ACC112 (cell line): ENCODE measurements around the gene PBX1.

Source experiments
- H2AFZ ChIP-seq: fragments of 200-600 bp; sonication (generic); one replicate; pipeline ENCODE4 v1.6.0; 2017; ENCODE audit warnings: antibody characterized with exemption, low read length; ENCODE audit not compliant: unreplicated experiment
- H3K27ac ChIP-seq: fragments of 200-600 bp; sonication (generic); 2 replicates; pipeline ENCODE4 v1.5.1; 2014; ENCODE audit warnings: low read depth, mild to moderate bottlenecking, antibody characterized with exemption, low read length, moderate library complexity
- H3K27me3 ChIP-seq: fragments of 200-600 bp; sonication (generic); 2 replicates; pipeline ENCODE4 v1.6.1; 2014; ENCODE audit warnings: mild to moderate bottlenecking, antibody characterized with exemption, low read length, moderate library complexity, mixed read lengths; ENCODE audit not compliant: insufficient read depth
- H3K36me3 ChIP-seq: fragments of 200-600 bp; sonication (generic); 2 replicates; pipeline ENCODE4 v1.6.1; 2016; ENCODE audit warnings: mild to moderate bottlenecking, antibody characterized with exemption, low read length, moderate library complexity, mixed read lengths; ENCODE audit not compliant: insufficient read depth
- H3K4me1 ChIP-seq: fragments of 200-600 bp; sonication (generic); one replicate; pipeline ENCODE4 v1.6.1; 2016; ENCODE audit warnings: low read length, mixed read lengths; ENCODE audit not compliant: insufficient read depth, unreplicated experiment, control insufficient read depth
- H3K4me3 ChIP-seq: fragments of 200-600 bp; sonication (generic); 2 replicates; pipeline ENCODE4 v1.5.1; 2014; ENCODE audit warnings: mild to moderate bottlenecking, low read depth, low read length
- H3K79me2 ChIP-seq: fragments of 200-600 bp; sonication (generic); one replicate; pipeline ENCODE4 v1.6.0; 2016; ENCODE audit warnings: low read length; ENCODE audit not compliant: control insufficient read depth, unreplicated experiment, insufficient read depth

The PBX1 gene

DNA sequence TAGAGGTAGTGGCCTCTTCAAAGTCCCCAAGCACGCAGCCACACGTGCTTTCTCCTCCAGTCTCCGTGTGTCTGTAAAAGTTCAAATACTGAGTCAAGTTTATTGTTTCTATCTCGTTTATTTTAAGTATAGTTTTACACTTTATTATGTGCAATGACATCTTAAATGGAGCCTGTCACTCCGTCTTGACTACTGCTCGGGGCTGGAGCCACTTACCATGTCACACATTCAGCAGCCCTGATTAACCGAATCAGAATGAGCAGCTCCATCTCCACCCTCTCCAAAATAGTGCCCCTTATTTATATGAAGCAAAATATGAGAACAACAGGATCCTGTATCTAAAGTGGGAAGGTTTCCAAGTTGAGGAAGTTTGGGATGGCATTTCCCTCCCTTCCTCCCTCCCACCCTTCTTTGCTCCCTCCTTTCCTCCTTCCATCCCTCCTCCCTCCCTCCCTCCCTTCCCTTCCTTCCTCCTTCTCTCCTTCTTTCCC, 201.0 kb downstream of the PBX1 start:
- Histone ChIP-seq H3K79me2 (no peaks in the 10 kb centered on the region), H3K27ac (no peak overlapping the region), H3K27me3 (no peaks in the 10 kb centered on the region), H2AFZ (no peak overlapping the region), H3K36me3 (no peaks in the 10 kb centered on the region), H3K4me3 (no peak overlapping the region), H3K4me1 (peaks cover 11% of the 10 kb centered on the region)

GRCh38 chr1:164760569-164760968, 201.6 kb downstream of the PBX1 start:
- no peaks in the 10 kb centered on the region for H3K79me2 ChIP-seq
- no peaks in the 10 kb centered on the region for H3K36me3 ChIP-seq
- H3K4me3 ChIP-seq, result no peak overlapping the region
- H2AFZ ChIP-seq, result no peak overlapping the region
- H3K27me3 ChIP-seq, result no peaks in the 10 kb centered on the region
- H3K27ac ChIP-seq, result no peak overlapping the region
- peaks cover 16% of the 10 kb centered on the region for H3K4me1 ChIP-seq

DNA sequence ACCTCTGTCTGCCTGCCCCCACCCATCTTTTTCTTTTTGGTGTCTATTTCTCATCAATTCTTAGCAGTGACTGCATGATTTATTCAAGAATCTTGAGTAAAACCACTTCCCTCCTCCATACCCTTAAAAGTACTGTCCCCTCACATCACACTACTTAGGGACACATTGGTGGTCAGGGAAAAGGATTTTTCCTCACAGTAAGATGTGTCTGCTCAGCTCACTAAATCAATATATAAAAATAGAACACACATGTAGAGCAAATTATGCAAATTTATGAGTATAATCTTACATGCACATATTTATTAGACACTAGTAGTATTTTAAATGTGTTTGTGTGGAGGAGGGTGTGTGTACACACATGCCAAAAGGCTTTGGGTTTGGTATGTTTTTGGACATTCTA, 202.0 kb downstream of the PBX1 start:
- Histone ChIP-seq H3K4me3 (no peak overlapping the region), H3K27ac (no peak overlapping the region), H3K79me2 (no peaks in the 10 kb centered on the region)

GRCh38 chr1:164763098-164763497, 204.1 kb downstream of the PBX1 start:
- Histone ChIP-seq H3K27ac (no peak overlapping the region), H3K36me3 (no peaks in the 10 kb centered on the region), H3K4me1 (peaks cover 38% of the 10 kb centered on the region), H2AFZ (no peak overlapping the region), H3K4me3 (no peak overlapping the region), H3K27me3 (no peaks in the 10 kb centered on the region), H3K79me2 (no peaks in the 10 kb centered on the region)

More for the DNA sequence above, 202.0 kb downstream of the PBX1 start:
- Histone ChIP-seq H3K36me3 (no peaks in the 10 kb centered on the region), H3K4me1 (peaks cover 20% of the 10 kb centered on the region), H2AFZ (no peak overlapping the region), H3K27me3 (no peaks in the 10 kb centered on the region)

GRCh38 chr1:164764333-164764732, 205.3 kb downstream of the PBX1 start:
- Histone ChIP-seq H3K79me2 (no peaks in the 10 kb centered on the region), H3K27me3 (no peaks in the 10 kb centered on the region), H3K36me3 (no peaks in the 10 kb centered on the region), H3K4me1 (peaks cover 50% of the 10 kb centered on the region), H2AFZ (no peak overlapping the region), H3K4me3 (no peak overlapping the region), H3K27ac (peak overlapping the region; percentile 97)

DNA sequence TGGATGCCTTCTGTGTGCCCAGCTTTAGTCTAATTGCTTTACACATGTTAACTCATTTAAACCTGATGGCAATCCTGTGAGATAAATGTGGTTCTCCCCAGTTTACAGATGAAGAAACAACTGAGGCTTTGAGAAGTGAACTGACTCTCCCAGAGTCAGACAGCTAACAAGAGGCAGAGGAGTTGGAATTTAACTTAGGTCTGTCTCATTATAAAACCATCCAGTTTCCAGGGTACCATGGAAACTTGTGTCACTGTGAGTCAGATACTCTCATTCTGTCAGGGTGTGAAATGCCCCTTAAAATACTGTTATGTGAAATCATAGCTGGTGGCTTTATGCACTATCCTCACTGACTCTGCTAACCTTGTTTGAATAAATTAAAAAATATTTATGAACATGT, 206.6 kb downstream of the PBX1 start:
- H3K4me1 ChIP-seq, result peaks cover 57% of the 10 kb centered on the region
- H3K4me3 ChIP-seq, result peak overlapping the region; percentile 21; the same call in 1 of the 2 replicates
- no peaks in the 10 kb centered on the region for H3K79me2 ChIP-seq
- H3K27me3 ChIP-seq, result no peaks in the 10 kb centered on the region
- H3K27ac ChIP-seq, result peak overlapping the region; percentile 97
- no peak overlapping the region for H2AFZ ChIP-seq
- H3K36me3 ChIP-seq, result no peaks in the 10 kb centered on the region

- H3K36me3 ChIP-seq, result no peaks in the 10 kb centered on the region
- H3K27me3 ChIP-seq, result no peaks in the 10 kb centered on the region
- H3K4me1 ChIP-seq, result peaks cover 63% of the 10 kb centered on the region
- H3K27ac ChIP-seq, result peak overlapping the region; percentile 97
- no peak overlapping the region for H2AFZ ChIP-seq
- no peaks in the 10 kb centered on the region for H3K79me2 ChIP-seq
- peak overlapping the region; percentile 21; the same call in 1 of the 2 replicates for H3K4me3 ChIP-seq
These were observed 207.2 kb downstream of the PBX1 start for GRCh38 chr1:164765992-164766720.

- no peaks in the 10 kb centered on the region for H3K27me3 ChIP-seq
- peaks cover 81% of the 10 kb centered on the region for H3K4me1 ChIP-seq
- H2AFZ ChIP-seq, result no peak overlapping the region
- H3K79me2 ChIP-seq, result no peaks in the 10 kb centered on the region
- H3K36me3 ChIP-seq, result no peaks in the 10 kb centered on the region
- peak overlapping the region; percentile 97 for H3K27ac ChIP-seq
- 0 out of 2 replicates have a peak overlapping the region, but pooled peaks have one; percentile 1 for H3K4me3 ChIP-seq
These were observed 208.9 kb downstream of the PBX1 start for GRCh38 chr1:164767752-164768402.

GRCh38 chr1:164768619-164769018, 209.6 kb downstream of the PBX1 start:
- no peaks in the 10 kb centered on the region for H3K36me3 ChIP-seq
- H3K27ac ChIP-seq, result peak overlapping the region; percentile 97
- H3K79me2 ChIP-seq, result no peaks in the 10 kb centered on the region
- no peaks in the 10 kb centered on the region for H3K27me3 ChIP-seq
- H3K4me3 ChIP-seq, result no peak overlapping the region
- no peak overlapping the region for H2AFZ ChIP-seq
- H3K4me1 ChIP-seq, result peaks cover 88% of the 10 kb centered on the region

DNA sequence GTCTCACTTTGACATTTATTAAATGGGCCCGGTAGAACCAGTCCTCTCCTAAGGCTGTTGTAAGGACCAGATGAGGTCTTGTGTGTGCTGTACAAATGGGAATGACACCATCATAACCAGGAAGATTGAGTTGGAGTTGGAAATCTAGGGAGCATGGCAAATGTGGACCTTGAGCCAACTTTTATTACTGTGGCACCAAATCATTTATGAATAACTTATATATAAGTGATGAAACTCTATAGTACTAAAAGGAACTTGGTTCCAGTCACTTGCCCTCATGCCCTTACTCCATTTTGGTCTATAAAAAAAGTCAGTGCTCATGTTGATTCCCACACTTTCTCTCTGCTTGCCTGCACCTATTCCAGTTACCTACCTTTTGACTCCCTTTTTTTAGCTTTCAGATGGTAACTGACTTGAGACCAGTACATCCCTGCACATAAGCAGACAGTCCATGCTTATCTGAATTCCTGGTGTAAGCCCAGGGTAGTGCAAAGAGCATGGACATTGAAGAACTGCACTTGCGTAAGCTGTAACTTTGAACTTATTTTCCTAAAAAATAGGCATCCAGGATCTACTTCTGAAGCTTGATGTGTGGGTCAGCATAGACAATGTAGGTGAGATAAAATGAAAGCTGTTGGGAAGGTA, 210.6 kb downstream of the PBX1 start:
- peak overlapping the region; percentile 97; the same call in 1 of the 2 replicates for H3K27ac ChIP-seq
- no peaks in the 10 kb centered on the region for H3K36me3 ChIP-seq
- H3K79me2 ChIP-seq, result no peaks in the 10 kb centered on the region
- H2AFZ ChIP-seq, result no peak overlapping the region
- peaks cover 82% of the 10 kb centered on the region for H3K4me1 ChIP-seq
- no peak overlapping the region for H3K4me3 ChIP-seq
- no peaks in the 10 kb centered on the region for H3K27me3 ChIP-seq
